Epithelial cell of prostate (primary cell): ENCODE results near the gene MAL.

Experiments
- DNase-seq: peaks from one replicate; pipeline ENCODE4 v3.0.0-alpha.2; 2011; ENCODE audit warnings: low read depth, low spot score
- H3K27ac ChIP-seq: fragments of 450-650 bp; 2 replicates; pipeline ENCODE4 v1.5.1; 2017; ENCODE audit warnings: mild to moderate bottlenecking

MAL gene

DNA sequence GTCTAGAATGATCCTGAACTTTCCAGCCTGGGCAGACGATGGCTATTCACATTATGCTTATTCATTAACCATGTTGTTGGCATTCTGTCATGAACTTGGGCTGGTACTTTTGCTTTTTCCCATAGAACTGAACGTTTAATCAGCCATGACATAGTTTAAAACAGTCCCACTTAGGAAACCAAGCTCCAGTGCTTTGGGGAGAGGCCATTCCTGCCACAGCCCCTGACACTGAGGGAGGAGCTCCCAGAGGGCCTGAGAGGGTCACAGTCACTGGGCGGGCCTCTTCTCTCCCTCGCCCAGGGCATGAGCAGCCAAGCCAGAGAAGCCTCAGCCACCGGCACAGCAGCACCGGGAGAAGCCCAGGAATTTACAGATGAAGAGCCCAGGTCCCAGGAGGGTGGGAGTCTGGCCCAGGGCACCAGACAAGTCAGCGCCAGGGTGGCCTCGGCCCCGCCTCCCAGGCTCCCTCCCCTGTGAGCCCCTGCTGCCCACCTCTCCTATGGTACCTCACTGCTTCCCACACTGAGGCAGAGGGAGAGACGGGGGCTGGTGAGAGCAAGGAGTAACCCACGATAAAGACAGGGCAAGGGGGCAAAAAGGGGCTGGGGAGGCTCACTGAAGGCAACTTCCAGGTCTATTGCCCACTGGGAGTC is 33.6 kb downstream of the MAL start:
- no peak overlapping the region for H3K27ac ChIP-seq
- no peak for DNase-seq

- DNase-seq: no peak
Observed at GRCh38 chr2:95059656-95060370, 34.3 kb downstream of the MAL start.

DNA sequence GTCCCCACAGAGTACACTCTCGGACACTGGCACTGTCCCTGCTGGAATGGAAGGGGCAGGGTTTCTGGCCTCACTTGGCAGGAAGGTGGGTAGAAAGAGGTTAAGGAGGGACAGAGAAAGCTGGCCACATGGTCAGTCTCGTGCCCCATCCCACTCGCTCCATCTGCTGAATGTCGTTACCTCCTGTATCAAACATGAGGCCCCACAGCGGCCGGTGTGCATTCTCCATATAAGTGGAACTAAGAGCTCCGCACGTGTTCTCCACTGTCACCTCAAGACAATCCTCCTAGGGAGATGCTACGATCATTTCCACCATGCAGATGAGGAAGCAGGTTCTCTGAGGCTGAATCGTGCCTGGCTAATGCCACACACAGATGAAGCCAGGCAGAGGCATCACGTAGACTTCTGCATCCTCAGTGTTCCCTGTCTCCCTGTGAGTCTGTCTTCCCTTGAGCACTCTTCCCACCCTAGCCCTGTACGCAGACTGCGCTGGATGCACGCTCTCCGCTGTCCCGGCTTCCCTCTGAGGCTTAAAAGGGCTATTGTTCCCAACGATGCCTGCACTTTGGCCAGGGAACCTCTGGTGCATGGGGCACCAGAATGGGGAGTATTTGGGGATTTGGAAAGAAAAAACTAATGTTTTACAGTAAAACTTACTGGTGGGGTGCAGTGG is 35.1 kb downstream of the MAL start:
- DNase-seq: no peak

More at GRCh38 chr2:95059656-95060370, 34.3 kb downstream of the MAL start:
- no peak overlapping the region for H3K27ac ChIP-seq

DNA sequence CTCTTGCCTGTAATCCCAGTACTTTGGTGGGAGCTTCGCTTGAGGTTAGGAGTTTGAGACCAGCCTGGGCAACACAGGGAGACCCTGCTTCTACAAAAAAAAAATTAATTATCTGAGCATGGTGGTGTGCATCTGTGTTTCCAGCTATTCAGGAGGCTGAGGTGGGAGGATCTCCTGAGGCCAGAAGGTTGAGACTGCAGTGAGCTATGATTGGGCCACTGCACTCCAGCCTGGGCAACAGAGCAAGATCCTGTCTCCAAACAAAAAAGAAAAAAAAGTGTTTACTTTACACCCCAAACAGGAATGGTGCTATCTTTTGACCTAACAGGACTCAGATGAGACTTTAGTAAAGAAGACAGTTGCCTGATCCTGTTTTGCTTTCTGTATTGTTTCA is 35.6 kb downstream of the MAL start:
- DNase-seq: no peak

More for the DNA sequence above, 35.1 kb downstream of the MAL start:
- H3K27ac ChIP-seq: no peak overlapping the region

GRCh38 chr2:95061601-95062183 is 36.2 kb downstream of the MAL start:
- H3K27ac ChIP-seq: no peak overlapping the region
- no peak for DNase-seq

More for the DNA sequence above, 35.6 kb downstream of the MAL start:
- no peak overlapping the region for H3K27ac ChIP-seq

GRCh38 chr2:95062242-95063085 is 37.0 kb downstream of the MAL start:
- peak overlapping the region; percentile 1 for H3K27ac ChIP-seq
- no peak for DNase-seq

DNA sequence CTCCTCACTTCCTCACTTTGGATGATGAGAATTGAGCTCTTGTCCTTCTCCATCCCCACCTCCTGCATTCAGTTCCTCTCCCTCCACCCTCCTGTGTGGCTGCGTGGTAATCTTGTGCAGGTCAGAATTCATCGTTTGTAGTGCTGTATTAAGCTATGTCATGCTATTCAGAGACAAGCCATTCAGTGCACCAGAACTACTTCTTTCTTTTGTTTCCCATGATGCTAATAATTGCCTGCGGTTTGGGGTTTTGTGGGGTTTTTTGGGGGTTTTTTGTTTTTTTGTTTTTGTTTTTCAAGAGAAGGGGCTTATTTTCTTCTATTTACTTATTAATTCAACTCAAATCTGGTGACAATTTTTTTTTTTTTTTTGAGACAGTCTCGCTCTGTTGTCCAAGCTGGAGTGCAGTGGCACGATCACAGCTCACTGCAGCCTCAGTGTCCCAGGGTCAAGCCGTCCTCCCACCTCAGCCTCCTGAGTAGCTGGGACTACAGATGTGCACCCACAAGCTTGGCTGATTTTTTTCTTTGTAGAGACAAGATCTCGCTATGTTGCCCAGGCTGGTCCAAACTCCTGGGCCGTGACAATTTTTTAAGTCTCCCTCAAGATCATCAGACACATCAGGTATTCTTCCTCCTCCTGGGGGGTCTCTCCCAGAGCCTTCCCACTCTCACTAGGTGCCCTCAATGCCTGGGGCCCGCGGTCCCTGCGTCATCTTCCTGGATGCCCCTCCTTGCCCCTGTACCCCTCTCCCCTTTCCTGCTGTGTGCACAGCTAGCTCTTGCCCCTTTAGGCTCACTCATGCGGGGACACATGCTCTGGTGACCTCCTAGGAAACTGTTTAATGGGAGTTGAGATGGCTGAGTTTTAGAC is 37.8 kb downstream of the MAL start:
- H3K27ac ChIP-seq: peak overlapping the region; percentile 1
- no peak for DNase-seq

DNA sequence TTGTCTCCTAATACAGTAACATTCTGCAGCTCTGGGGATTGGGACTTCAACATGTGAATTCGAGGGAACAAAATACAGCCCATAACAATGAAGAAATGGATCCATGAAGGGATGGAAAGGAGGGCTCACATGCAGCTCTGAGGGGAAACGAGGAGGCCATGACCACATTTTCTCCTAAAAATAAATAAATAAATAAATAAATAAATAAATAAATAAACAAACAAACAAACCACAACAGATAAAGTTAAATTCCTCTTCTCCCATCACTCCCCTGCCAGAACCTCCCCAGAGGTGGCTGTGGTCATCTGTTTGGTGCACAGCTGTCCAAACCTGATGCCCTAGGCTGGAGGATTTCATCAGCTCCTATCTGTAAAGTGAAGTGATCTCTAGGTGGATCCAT is 42.7 kb downstream of the MAL start:
- no peak for DNase-seq
- H3K27ac ChIP-seq: no peak overlapping the region

DNA sequence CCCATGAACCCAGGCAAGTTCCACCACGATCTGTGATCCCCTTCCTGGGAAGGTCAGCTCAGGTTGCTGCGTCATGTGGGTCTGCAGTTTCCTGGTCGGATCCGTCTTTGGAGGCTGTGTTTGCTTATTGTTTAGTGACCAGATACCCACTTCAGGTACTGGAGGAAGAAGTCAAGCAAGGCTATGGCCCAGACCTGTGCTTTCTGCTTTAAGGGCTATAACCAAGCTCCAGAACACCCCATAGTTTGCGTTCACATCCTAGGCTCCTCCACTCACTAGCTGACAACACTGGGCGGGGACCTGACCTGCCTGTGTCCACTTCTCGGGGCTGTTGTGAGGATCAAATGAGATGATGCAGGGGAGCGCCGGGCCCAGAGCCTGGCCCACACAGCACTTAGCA is 44.0 kb downstream of the MAL start:
- DNase-seq: no peak

DNA sequence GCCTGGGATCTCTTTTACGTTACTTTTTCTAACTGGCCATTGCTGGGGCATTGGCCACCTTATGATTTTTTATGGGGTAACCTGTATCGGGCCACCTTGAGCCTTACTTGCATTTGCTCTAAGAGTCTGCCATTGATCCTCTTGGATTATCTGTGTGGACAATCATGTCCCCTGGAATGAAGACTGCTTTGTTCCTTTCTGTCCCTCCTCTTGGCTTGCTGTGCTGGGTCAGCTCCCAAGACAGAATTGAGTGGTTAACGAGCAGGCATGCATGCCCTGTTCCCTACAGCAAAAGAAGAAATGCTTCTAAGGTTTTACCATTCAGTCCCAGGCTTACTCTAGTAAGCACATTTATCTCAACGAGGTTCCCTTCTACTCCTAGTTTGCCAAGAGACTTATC is 46.3 kb downstream of the MAL start:
- DNase-seq: no peak
- H3K27ac ChIP-seq: no peak overlapping the region

More for the DNA sequence above, 44.0 kb downstream of the MAL start:
- no peak overlapping the region for H3K27ac ChIP-seq

GRCh38 chr2:95072424-95072823 is 46.9 kb downstream of the MAL start:
- H3K27ac ChIP-seq: no peak overlapping the region
- DNase-seq: no peak

- H3K27ac ChIP-seq: no peak overlapping the region
- DNase-seq: no peak
Observed at GRCh38 chr2:95073856-95074662, 48.6 kb downstream of the MAL start.

DNA sequence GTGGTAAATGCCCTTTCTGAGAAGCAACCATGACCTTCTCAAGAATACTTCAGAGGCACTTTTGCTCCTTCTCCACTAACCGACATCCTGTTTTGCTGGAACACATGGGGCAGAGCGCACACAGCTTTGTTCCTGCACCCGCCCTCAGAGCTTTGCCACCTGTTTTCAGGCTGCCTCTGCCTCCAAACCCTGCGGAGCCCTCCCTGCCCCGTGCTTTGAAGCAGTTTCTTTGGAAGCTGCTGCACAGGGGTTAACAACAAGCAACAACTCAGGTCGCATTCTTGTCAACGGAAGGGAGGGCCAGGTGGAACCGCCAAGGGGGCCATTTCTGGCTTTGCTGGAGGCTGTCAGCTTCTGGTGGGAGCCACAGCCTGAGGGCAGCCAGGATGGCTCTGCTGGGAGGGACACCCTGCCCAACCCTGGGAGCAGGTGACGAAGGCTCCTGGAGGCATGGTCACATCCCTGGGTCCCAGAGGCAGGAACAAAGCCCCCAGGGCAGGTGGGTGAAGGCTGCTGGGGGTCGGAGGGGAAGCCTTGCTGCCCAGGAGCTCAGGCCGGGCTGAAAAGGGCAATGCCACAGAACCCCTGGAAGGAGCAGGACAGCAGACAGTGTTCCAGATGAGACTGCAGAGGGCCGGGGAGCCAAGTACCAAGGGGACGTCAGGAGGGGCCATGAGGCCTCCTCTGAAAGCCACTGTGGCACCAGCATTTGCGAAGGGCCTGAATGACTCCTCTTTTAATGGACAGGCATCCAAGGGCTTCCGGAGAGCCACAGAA is 49.3 kb downstream of the MAL start:
- DNase-seq: no peak
- H3K27ac ChIP-seq: no peak overlapping the region

GRCh38 chr2:95075440-95076132 is 50.1 kb downstream of the MAL start:
- DNase-seq: no peak
- no peak overlapping the region for H3K27ac ChIP-seq

DNA sequence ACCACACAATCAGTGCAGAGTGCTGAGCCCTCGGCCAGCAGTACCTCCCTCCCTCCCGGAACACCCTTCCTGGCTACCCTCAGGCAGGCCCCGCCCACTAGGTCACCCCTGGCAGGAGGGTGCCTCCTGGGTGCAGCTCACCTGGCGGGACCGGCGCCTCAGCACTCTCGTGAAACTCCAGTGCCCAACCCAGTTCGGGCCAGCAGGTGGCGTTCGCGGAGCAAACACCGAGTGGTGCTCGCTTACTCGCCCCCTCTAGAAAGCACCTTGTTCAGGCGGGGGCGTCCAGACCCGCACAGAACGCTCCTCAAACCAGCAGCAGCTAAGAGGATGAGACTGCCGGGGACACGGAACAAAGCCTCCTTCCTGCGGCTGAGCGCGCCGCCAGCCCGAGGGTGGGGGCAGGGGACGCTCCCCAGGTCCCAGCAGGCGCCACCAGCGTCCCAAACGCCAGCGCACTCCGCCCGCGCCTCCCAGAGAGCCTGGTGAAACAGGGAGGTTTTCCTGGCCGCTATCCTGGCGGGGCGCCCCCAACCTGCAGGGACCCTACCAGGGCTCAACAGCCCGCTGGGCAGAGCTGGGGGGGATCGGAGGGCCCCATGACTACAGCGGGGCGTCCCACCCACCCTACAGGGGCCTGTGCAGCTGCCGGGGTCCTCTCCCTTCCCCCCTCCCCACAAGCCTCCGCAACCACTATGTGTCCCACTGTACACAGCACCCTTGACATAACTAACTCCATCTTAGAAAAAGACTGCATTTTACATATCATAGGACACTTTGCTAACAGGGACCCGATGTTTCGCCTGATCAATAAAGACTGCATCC is 51.4 kb downstream of the MAL start:
- peak; percentile 24 for DNase-seq
- no peak overlapping the region for H3K27ac ChIP-seq

GRCh38 chr2:95077530-95077825 is 52.0 kb downstream of the MAL start:
- DNase-seq: no peak
- no peak overlapping the region for H3K27ac ChIP-seq
